GM21528 (cell line): ENCODE measurements around the gene APC.
A peak's percentile ranks its signal among the peaks of the same experiment; 100 is the strongest.
"Not testable (repeated sequence)": the region's sequence is repeated elsewhere in the genome, so short reads cannot be mapped to it uniquely, and the experiment has no call there.

ENCODE experiments used
- ATAC-seq: cut with Tn5 transposase; IDR thresholded peaks from one replicate; pipeline ENCODE4 v1.9.1; 2021; ENCODE audit warnings: mild to moderate bottlenecking, moderate library complexity; ENCODE audit not compliant: unreplicated experiment, low FRiP score

Gene APC

GRCh38 chr5:112847306-112847705, 109.6 kb downstream of the APC start:
- no peak for ATAC-seq

- peak; percentile 99 for ATAC-seq
These were observed 110.6 kb downstream of the APC start for GRCh38 chr5:112848116-112848811.

GRCh38 chr5:112849912-112850311, 112.2 kb downstream of the APC start:
- ATAC-seq = no peak

- no peak for ATAC-seq
These were observed 117.0 kb downstream of the APC start for GRCh38 chr5:112854651-112855050.

- no peak for ATAC-seq
These were observed 120.2 kb downstream of the APC start for GRCh38 chr5:112857866-112858265.

GRCh38 chr5:112860571-112860928, 122.9 kb downstream of the APC start:
- not testable (repeated sequence) for ATAC-seq

GRCh38 chr5:112860929-112861637, 123.4 kb downstream of the APC start, which contains the start of gene SRP19:
Gene SRP19 (plus strand): TSS chr5:112861287. CDS start chr5:112861377, 90 bp downstream.
- peak; percentile 98 for ATAC-seq

- ATAC-seq = no peak
These were observed 123.9 kb downstream of the APC start for GRCh38 chr5:112861638-112861985.

GRCh38 chr5:112862085-112862484, 124.4 kb downstream of the APC start:
- no peak for ATAC-seq

GRCh38 chr5:112863549-112863948, 125.9 kb downstream of the APC start:
- no peak for ATAC-seq

GRCh38 chr5:112865128-112865527, 127.4 kb downstream of the APC start:
- ATAC-seq = no peak

GRCh38 chr5:112866739-112867138, 129.1 kb downstream of the APC start:
- ATAC-seq = no peak

GRCh38 chr5:112867411-112867810, 129.7 kb downstream of the APC start:
- ATAC-seq = no peak

- peak; percentile 72 for ATAC-seq
These were observed 132.3 kb downstream of the APC start for GRCh38 chr5:112869948-112870347.

GRCh38 chr5:112870966-112871365, 133.3 kb downstream of the APC start:
- ATAC-seq = no peak

- no peak for ATAC-seq
These were observed 138.7 kb downstream of the APC start for GRCh38 chr5:112876362-112876761.

- no peak for ATAC-seq
These were observed 140.4 kb downstream of the APC start for GRCh38 chr5:112878101-112878500.

GRCh38 chr5:112878760-112879159, 141.1 kb downstream of the APC start:
- no peak for ATAC-seq

- no peak for ATAC-seq
These were observed 142.7 kb downstream of the APC start for GRCh38 chr5:112880219-112880964.

GRCh38 chr5:112883192-112883591, 145.5 kb downstream of the APC start:
- ATAC-seq = no peak

GRCh38 chr5:112885001-112885400, 147.3 kb downstream of the APC start:
- no peak for ATAC-seq
